GM19239 (cell line): ENCODE results near the gene TPK1.
"Not testable (repeated sequence)": the region's sequence is repeated elsewhere in the genome, so short reads cannot be mapped to it uniquely, and the experiment has no call there.

Source experiments
- DNase-seq: peaks from one replicate; pipeline ENCODE4 v3.0.0; 2011; ENCODE audit warnings: low spot score; ENCODE audit not compliant: insufficient read length
- FAIRE-seq: peaks from 2 replicates; lab custom pipeline; 2011; peaks lifted over from hg19 to GRCh38; lab: Jason Lieb, UNC

The TPK1 gene

GRCh38 chr7:144826208-144826607, 9.6 kb downstream of the TPK1 start:
- DNase-seq (no peak), FAIRE-seq (peak; percentile 44)

GRCh38 chr7:144824360-144824759, 11.5 kb downstream of the TPK1 start:
- no peak for DNase-seq
- FAIRE-seq: no peak

- no peak for DNase-seq
- peak; percentile 56 for FAIRE-seq
These were observed 13.6 kb downstream of the TPK1 start for GRCh38 chr7:144822223-144822622.

GRCh38 chr7:144821067-144821466, 14.8 kb downstream of the TPK1 start:
- peak; percentile 68 for FAIRE-seq

GRCh38 chr7:144820552-144820951, 15.3 kb downstream of the TPK1 start:
- no peak for DNase-seq
- FAIRE-seq: peak; percentile 86

More at GRCh38 chr7:144821067-144821466, 14.8 kb downstream of the TPK1 start:
- DNase-seq: no peak

GRCh38 chr7:144819566-144819965, 16.3 kb downstream of the TPK1 start:
- DNase-seq: no peak
- no peak for FAIRE-seq

GRCh38 chr7:144818511-144818910, 17.3 kb downstream of the TPK1 start:
- FAIRE-seq (peak; percentile 95), DNase-seq (no peak)

GRCh38 chr7:144817001-144817400, 18.9 kb downstream of the TPK1 start:
- no peak for FAIRE-seq
- no peak for DNase-seq

- FAIRE-seq (no peak), DNase-seq (no peak)
These were observed 21.6 kb downstream of the TPK1 start for GRCh38 chr7:144814299-144814698.

- FAIRE-seq (peak; percentile 92), DNase-seq (peak; percentile 31)
These were observed 23.2 kb downstream of the TPK1 start for GRCh38 chr7:144812379-144813283.

- DNase-seq (no peak), FAIRE-seq (no peak)
These were observed 30.1 kb downstream of the TPK1 start for GRCh38 chr7:144805627-144806239.

GRCh38 chr7:144800678-144801436, 35.0 kb downstream of the TPK1 start:
- not testable (repeated sequence) for DNase-seq, FAIRE-seq

GRCh38 chr7:144796919-144797318, 38.9 kb downstream of the TPK1 start:
- DNase-seq (no peak), FAIRE-seq (no peak)

- no peak for DNase-seq
- no peak for FAIRE-seq
These were observed 43.8 kb downstream of the TPK1 start for GRCh38 chr7:144792050-144792449.

GRCh38 chr7:144791488-144791887, 44.4 kb downstream of the TPK1 start:
- FAIRE-seq: no peak
- no peak for DNase-seq

GRCh38 chr7:144787127-144787526, 48.7 kb downstream of the TPK1 start:
- DNase-seq (no peak), FAIRE-seq (no peak)

- DNase-seq (no peak), FAIRE-seq (no peak)
These were observed 49.3 kb downstream of the TPK1 start for GRCh38 chr7:144786522-144786921.

- DNase-seq: no peak
- FAIRE-seq: no peak
These were observed 49.8 kb downstream of the TPK1 start for GRCh38 chr7:144786079-144786478.

GRCh38 chr7:144785521-144785920, 50.3 kb downstream of the TPK1 start:
- DNase-seq (no peak), FAIRE-seq (no peak)

- DNase-seq (no peak), FAIRE-seq (no peak)
These were observed 50.9 kb downstream of the TPK1 start for GRCh38 chr7:144784943-144785342.

- peak; percentile 53 for FAIRE-seq
These were observed 51.4 kb downstream of the TPK1 start for GRCh38 chr7:144784441-144784840.

More at GRCh38 chr7:144784441-144784840, 51.4 kb downstream of the TPK1 start:
- no peak for DNase-seq
